Loucy (cell line): ENCODE measurements around the gene NUMB.

Experiments
- H2AFZ ChIP-seq: fragments of 200-600 bp; sonication (generic); 2 replicates; pipeline ENCODE4 v1.6.0; 2016; ENCODE audit warnings: antibody characterized with exemption, mild to moderate bottlenecking, low read length, moderate library complexity
- H3F3A ChIP-seq: fragments of 200-600 bp; 2 replicates; pipeline ENCODE4 v1.6.0; 2016; ENCODE audit warnings: antibody characterized with exemption, low read depth, mild to moderate bottlenecking
- H3K27me3 ChIP-seq: fragments of 200-600 bp; sonication (generic); 2 replicates; pipeline ENCODE4 v1.6.1; 2014; ENCODE audit warnings: low read length, mild to moderate bottlenecking; ENCODE audit not compliant: insufficient read depth, poor library complexity, severe bottlenecking
- H3K36me3 ChIP-seq: fragments of 200-600 bp; sonication (generic); 2 replicates; pipeline ENCODE4 v1.6.1; 2016; ENCODE audit warnings: low read length; ENCODE audit not compliant: insufficient read depth
- H3K4me1 ChIP-seq: fragments of 200-600 bp; sonication (generic); 2 replicates; pipeline ENCODE4 v1.5.1; 2014; ENCODE audit warnings: low read length, mild to moderate bottlenecking; ENCODE audit not compliant: insufficient read depth, poor library complexity, severe bottlenecking
- H3K4me2 ChIP-seq: fragments of 200-600 bp; sonication (generic); 2 replicates; pipeline ENCODE4 v1.6.0; 2014; ENCODE audit warnings: antibody characterized with exemption, low read length, low read depth, mild to moderate bottlenecking; ENCODE audit not compliant: poor library complexity, severe bottlenecking
- H3K4me3 ChIP-seq: fragments of 200-600 bp; sonication (generic); 2 replicates; pipeline ENCODE4 v1.5.1; 2014; ENCODE audit warnings: low read length, mild to moderate bottlenecking, mixed read lengths; ENCODE audit not compliant: poor library complexity, severe bottlenecking
- H3K79me2 ChIP-seq: fragments of 200-600 bp; sonication (generic); 2 replicates; pipeline ENCODE4 v1.6.1; 2014; ENCODE audit warnings: low read length; ENCODE audit not compliant: insufficient read depth
- H3K9ac ChIP-seq: fragments of 200-600 bp; sonication (generic); 2 replicates; pipeline ENCODE4 v1.6.0; 2014; ENCODE audit warnings: mild to moderate bottlenecking, low read depth, low read length, moderate library complexity; ENCODE audit not compliant: poor library complexity, severe bottlenecking
- H3K9me2 ChIP-seq: fragments of 200-600 bp; sonication (generic); replicated peaks from 2 replicates; pipeline ENCODE4 v1.6.1; 2016; ENCODE audit warnings: low read depth, low read length, mixed read lengths
- H3K9me3 ChIP-seq: fragments of 200-600 bp; sonication (generic); 2 replicates; pipeline ENCODE4 v1.6.1; 2014; ENCODE audit warnings: mild to moderate bottlenecking, antibody characterized with exemption, low read length, low read depth; ENCODE audit not compliant: insufficient read depth
- H4K20me1 ChIP-seq: fragments of 200-600 bp; sonication (generic); 2 replicates; pipeline ENCODE4 v1.6.0; 2014; ENCODE audit warnings: antibody characterized with exemption, low read length, mild to moderate bottlenecking; ENCODE audit not compliant: insufficient read depth, poor library complexity, severe bottlenecking
- EZH2phosphoT487 ChIP-seq: fragments of 200-600 bp; IDR thresholded peaks from 2 replicates; pipeline ENCODE4 v1.6.1; 2018; ENCODE audit warnings: antibody characterized with exemption, mild to moderate bottlenecking, moderate library complexity, borderline replicate concordance
- TF ChIP-seq, protein P1 (sequence below): fragments of 200-600 bp; sonication (generic); conservative IDR thresholded peaks from 2 replicates; pipeline ENCODE4 v1.5.1; 2014; ENCODE audit warnings: mild to moderate bottlenecking, antibody characterized with exemption, low read length

Gene NUMB

DNA sequence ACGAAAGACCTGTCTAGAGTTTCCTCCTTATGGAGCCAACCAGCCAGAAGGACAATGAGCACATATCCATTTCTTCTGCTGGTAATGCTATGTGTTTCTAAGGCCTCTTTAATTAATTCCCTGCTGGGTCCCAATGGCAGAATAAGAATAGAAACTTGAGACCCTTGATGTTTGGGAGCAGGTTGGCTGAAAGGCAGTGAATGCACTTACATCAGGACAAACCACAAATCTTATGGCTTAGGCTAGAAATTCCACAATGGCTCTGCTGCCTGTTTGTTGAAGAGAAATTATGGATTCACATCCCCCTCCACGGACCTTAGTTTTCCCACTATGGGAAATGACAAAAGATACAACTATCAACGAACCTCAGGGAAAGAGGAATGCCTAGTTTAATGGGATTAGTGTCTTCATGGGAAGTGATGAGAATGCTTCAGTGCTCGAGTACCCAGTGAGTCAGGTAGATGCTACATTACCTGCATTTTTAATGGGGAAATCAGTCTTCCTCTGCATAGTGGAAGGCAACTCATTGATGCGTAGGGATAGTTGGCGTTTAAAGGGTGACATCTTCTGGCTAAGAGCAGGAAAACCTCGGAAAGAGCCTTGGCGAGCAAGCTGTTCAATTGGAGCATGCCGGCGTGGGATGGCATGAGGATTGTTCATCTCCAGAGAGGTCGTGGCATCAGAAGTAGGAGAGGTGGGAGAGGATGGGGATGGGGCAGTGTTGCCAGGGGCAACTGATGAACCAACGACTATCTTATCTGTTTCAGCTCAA lies 174.6 kb downstream of the NUMB start:
- Histone ChIP-seq H3K4me2 (no peak overlapping the region), H4K20me1 (no peaks in the 10 kb centered on the region), H3K9ac (no peak overlapping the region), H3K79me2 (no peaks in the 10 kb centered on the region), H3F3A (no peaks in the 10 kb centered on the region), H3K27me3 (no peaks in the 10 kb centered on the region), H3K4me1 (peaks cover 6% of the 10 kb centered on the region), H3K9me2 (no peaks in the 10 kb centered on the region), H3K4me3 (no peak overlapping the region), H3K9me3 (no peaks in the 10 kb centered on the region), H2AFZ (no peak overlapping the region), H3K36me3 (peaks cover 78% of the 10 kb centered on the region; the same call in 1 of the 2 replicates)
- no peak for TF ChIP-seq EZH2phosphoT487
- TF ChIP-seq, protein P1, sequence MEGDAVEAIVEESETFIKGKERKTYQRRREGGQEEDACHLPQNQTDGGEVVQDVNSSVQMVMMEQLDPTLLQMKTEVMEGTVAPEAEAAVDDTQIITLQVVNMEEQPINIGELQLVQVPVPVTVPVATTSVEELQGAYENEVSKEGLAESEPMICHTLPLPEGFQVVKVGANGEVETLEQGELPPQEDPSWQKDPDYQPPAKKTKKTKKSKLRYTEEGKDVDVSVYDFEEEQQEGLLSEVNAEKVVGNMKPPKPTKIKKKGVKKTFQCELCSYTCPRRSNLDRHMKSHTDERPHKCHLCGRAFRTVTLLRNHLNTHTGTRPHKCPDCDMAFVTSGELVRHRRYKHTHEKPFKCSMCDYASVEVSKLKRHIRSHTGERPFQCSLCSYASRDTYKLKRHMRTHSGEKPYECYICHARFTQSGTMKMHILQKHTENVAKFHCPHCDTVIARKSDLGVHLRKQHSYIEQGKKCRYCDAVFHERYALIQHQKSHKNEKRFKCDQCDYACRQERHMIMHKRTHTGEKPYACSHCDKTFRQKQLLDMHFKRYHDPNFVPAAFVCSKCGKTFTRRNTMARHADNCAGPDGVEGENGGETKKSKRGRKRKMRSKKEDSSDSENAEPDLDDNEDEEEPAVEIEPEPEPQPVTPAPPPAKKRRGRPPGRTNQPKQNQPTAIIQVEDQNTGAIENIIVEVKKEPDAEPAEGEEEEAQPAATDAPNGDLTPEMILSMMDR, result no peak

DNA sequence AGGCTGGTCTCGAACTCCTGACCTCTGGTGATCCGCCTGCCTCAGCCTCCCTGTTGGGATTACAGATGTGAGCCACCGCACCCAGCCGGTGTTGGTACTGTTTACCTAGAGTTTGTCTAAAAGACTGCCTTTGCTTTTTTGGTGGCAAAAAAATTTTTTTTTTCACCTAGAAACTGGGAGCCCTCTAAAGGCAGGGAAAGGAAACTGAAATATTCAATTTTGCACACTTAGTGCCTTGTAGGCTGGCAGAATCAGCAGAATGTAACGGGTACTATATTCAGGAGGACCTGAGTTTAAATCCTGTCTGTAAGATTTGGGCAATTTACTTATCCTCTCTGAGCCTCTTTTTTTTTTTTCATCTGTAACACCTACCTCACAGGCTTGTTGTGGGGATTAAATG lies 177.4 kb downstream of the NUMB start:
- TF ChIP-seq EZH2phosphoT487, result no peak
- no peak overlapping the region for H3K4me3 ChIP-seq
- H3K27me3 ChIP-seq, result no peaks in the 10 kb centered on the region
- peaks cover 76% of the 10 kb centered on the region; the same call in 1 of the 2 replicates for H3K36me3 ChIP-seq
- peaks cover 6% of the 10 kb centered on the region for H3K4me1 ChIP-seq
- no peaks in the 10 kb centered on the region for H3K9me2 ChIP-seq
- H3K79me2 ChIP-seq, result no peaks in the 10 kb centered on the region
- no peaks in the 10 kb centered on the region for H4K20me1 ChIP-seq
- H3F3A ChIP-seq, result no peaks in the 10 kb centered on the region
- H3K9me3 ChIP-seq, result no peaks in the 10 kb centered on the region
- H3K9ac ChIP-seq, result no peak overlapping the region
- no peak overlapping the region for H2AFZ ChIP-seq
- no peak overlapping the region for H3K4me2 ChIP-seq

DNA sequence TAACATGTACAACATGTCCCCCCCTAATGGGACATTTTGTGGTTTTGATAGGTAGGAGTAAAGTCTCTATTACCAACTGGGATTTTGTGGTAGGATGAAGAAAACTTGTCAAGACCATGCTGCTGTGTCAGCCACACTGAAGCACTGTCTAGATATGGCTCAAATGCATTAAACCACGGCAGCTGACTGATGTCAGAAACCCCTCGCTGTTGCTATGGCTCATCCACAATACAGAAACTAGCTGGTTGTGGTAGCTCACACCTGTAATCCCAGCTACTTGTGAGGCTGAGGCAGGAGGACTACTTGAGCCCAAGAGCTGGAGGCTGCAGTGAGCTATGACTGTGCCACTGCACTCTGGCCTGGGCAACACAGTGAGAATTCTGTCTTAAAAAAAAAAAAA lies 181.0 kb downstream of the NUMB start:
- Histone ChIP-seq H3K79me2 (no peaks in the 10 kb centered on the region), H3K4me1 (peaks cover 6% of the 10 kb centered on the region), H3F3A (no peaks in the 10 kb centered on the region), H3K4me2 (no peak overlapping the region), H4K20me1 (no peaks in the 10 kb centered on the region), H3K36me3 (peaks cover 68% of the 10 kb centered on the region; the same call in 1 of the 2 replicates), H3K4me3 (no peak overlapping the region), H3K9ac (no peak overlapping the region), H3K27me3 (no peaks in the 10 kb centered on the region), H3K9me3 (no peaks in the 10 kb centered on the region), H3K9me2 (no peaks in the 10 kb centered on the region), H2AFZ (no peak overlapping the region)
- no peak for TF ChIP-seq EZH2phosphoT487
- TF ChIP-seq, protein P1, result no peak
